ENCODE measurements around the gene PAK4.
"Not testable (repeated sequence)": the region's sequence is repeated elsewhere in the genome, so short reads cannot be mapped to it uniquely, and the experiment has no call there.

PAK4 gene

GRCh38 chr19:39099341-39099740, 26.2 kb upstream of the PAK4 start:
- DNase-seq, result no peak

GRCh38 chr19:39100500-39101166, 25.0 kb upstream of the PAK4 start:
- no peak for DNase-seq

GRCh38 chr19:39103151-39103550, 22.4 kb upstream of the PAK4 start:
- DNase-seq, result no peak

GRCh38 chr19:39104186-39104596, 21.4 kb upstream of the PAK4 start:
- peak in 11 of 56 donors; percentile 9 to 54 (median 30) for DNase-seq

GRCh38 chr19:39106194-39106593, 19.4 kb upstream of the PAK4 start:
- DNase-seq, result peak in 4 of 56 donors; percentile 14 to 23 (median 18)

- DNase-seq, result no peak
Observed at GRCh38 chr19:39109641-39110040, 15.9 kb upstream of the PAK4 start.

GRCh38 chr19:39110263-39110967, 15.2 kb upstream of the PAK4 start:
- peak in 30 of 56 donors; percentile 10 to 73 (median 36) for DNase-seq

GRCh38 chr19:39111593-39112199, 13.9 kb upstream of the PAK4 start:
- DNase-seq, result peak in 1 of 56 donors; percentile 20

GRCh38 chr19:39112338-39112890, 13.2 kb upstream of the PAK4 start:
- DNase-seq, result no peak

- DNase-seq, result no peak
Observed at GRCh38 chr19:39113199-39113598, 12.4 kb upstream of the PAK4 start.

- DNase-seq, result no peak
Observed at GRCh38 chr19:39115105-39115847, 10.3 kb upstream of the PAK4 start.

- DNase-seq, result not testable (repeated sequence)
Observed at GRCh38 chr19:39117023-39117422, 8.6 kb upstream of the PAK4 start.

GRCh38 chr19:39119830-39120229, 5.8 kb upstream of the PAK4 start:
- no peak for DNase-seq

- DNase-seq, result no peak
Observed at GRCh38 chr19:39122934-39123731, 2.5 kb upstream of the PAK4 start.

GRCh38 chr19:39124136-39124764, 1.3 kb upstream of the PAK4 start:
- no peak for DNase-seq

- DNase-seq, result no peak
Observed at GRCh38 chr19:39125199-39125553, 410 bp upstream of the PAK4 start.

GRCh38 chr19:39126312-39127187, 964 bp downstream of the PAK4 start:
- DNase-seq, result no peak

- DNase-seq, result peak in 5 of 56 donors; percentile 14 to 31 (median 22)
Observed at GRCh38 chr19:39127812-39128515, 2.4 kb downstream of the PAK4 start.

All from amygdala (tissue), 56 donors.